ENCODE data around the gene FHIT.

FHIT gene

GRCh38 chr3:59734061-59734460 is 1517.2 kb downstream of the FHIT start:
- Histone ChIP-seq H3K36me3 (ENCODE audit: insufficient read depth, low read length) (no peaks in the 10 kb centered on the region), H3K4me1 (ENCODE audit: control insufficient read depth, insufficient read depth, low read length, unreplicated experiment) (no peaks in the 10 kb centered on the region), H3K79me2 (ENCODE audit: control insufficient read depth, insufficient read depth, low read length, unreplicated experiment) (no peaks in the 10 kb centered on the region), H2AFZ (ENCODE audit: low read length, unreplicated experiment) (no peak overlapping the region), H3K4me3 (ENCODE audit: low read depth, low read length) (no peak overlapping the region), H3K27me3 (ENCODE audit: insufficient read depth, low read length) (no peaks in the 10 kb centered on the region; the same call in 1 of the 2 replicates), H3K27ac (ENCODE audit: low read depth, low read length) (no peak overlapping the region)

GRCh38 chr3:59733041-59733809 is 1518.0 kb downstream of the FHIT start:
- no peaks in the 10 kb centered on the region; the same call in 1 of the 2 replicates for H3K27me3 ChIP-seq (ENCODE audit: insufficient read depth, low read length)
- no peaks in the 10 kb centered on the region for H3K79me2 ChIP-seq (ENCODE audit: control insufficient read depth, insufficient read depth, low read length, unreplicated experiment)
- H3K27ac ChIP-seq (ENCODE audit: low read depth, low read length) = no peak overlapping the region
- H3K4me1 ChIP-seq (ENCODE audit: control insufficient read depth, insufficient read depth, low read length, unreplicated experiment) = no peaks in the 10 kb centered on the region
- H3K36me3 ChIP-seq (ENCODE audit: insufficient read depth, low read length) = no peaks in the 10 kb centered on the region
- no peak overlapping the region for H3K4me3 ChIP-seq (ENCODE audit: low read depth, low read length)
- no peak overlapping the region for H2AFZ ChIP-seq (ENCODE audit: low read length, unreplicated experiment)

GRCh38 chr3:59731943-59732342 is 1519.3 kb downstream of the FHIT start:
- no peak overlapping the region for H3K4me3 ChIP-seq (ENCODE audit: low read depth, low read length)
- H3K36me3 ChIP-seq (ENCODE audit: insufficient read depth, low read length) = no peaks in the 10 kb centered on the region
- no peaks in the 10 kb centered on the region for H3K79me2 ChIP-seq (ENCODE audit: control insufficient read depth, insufficient read depth, low read length, unreplicated experiment)
- no peaks in the 10 kb centered on the region; the same call in 1 of the 2 replicates for H3K27me3 ChIP-seq (ENCODE audit: insufficient read depth, low read length)
- H3K4me1 ChIP-seq (ENCODE audit: control insufficient read depth, insufficient read depth, low read length, unreplicated experiment) = no peaks in the 10 kb centered on the region
- no peak overlapping the region for H2AFZ ChIP-seq (ENCODE audit: low read length, unreplicated experiment)
- no peak overlapping the region for H3K27ac ChIP-seq (ENCODE audit: low read depth, low read length)

GRCh38 chr3:59730591-59730990 is 1520.7 kb downstream of the FHIT start:
- Histone ChIP-seq H3K4me3 (ENCODE audit: low read depth, low read length) (no peak overlapping the region), H3K4me1 (ENCODE audit: control insufficient read depth, insufficient read depth, low read length, unreplicated experiment) (no peaks in the 10 kb centered on the region), H3K36me3 (ENCODE audit: insufficient read depth, low read length) (no peaks in the 10 kb centered on the region), H3K27me3 (ENCODE audit: insufficient read depth, low read length) (no peaks in the 10 kb centered on the region; the same call in 1 of the 2 replicates), H2AFZ (ENCODE audit: low read length, unreplicated experiment) (no peak overlapping the region), H3K79me2 (ENCODE audit: control insufficient read depth, insufficient read depth, low read length, unreplicated experiment) (no peaks in the 10 kb centered on the region), H3K27ac (ENCODE audit: low read depth, low read length) (no peak overlapping the region)

GRCh38 chr3:59728587-59728908 is 1522.7 kb downstream of the FHIT start:
- no peaks in the 10 kb centered on the region for H3K36me3 ChIP-seq (ENCODE audit: insufficient read depth, low read length)
- no peak overlapping the region for H3K27ac ChIP-seq (ENCODE audit: low read depth, low read length)
- H3K4me1 ChIP-seq (ENCODE audit: control insufficient read depth, insufficient read depth, low read length, unreplicated experiment) = no peaks in the 10 kb centered on the region
- H3K27me3 ChIP-seq (ENCODE audit: insufficient read depth, low read length) = no peaks in the 10 kb centered on the region
- H3K4me3 ChIP-seq (ENCODE audit: low read depth, low read length) = no peak overlapping the region
- H2AFZ ChIP-seq (ENCODE audit: low read length, unreplicated experiment) = no peak overlapping the region
- H3K79me2 ChIP-seq (ENCODE audit: control insufficient read depth, insufficient read depth, low read length, unreplicated experiment) = no peaks in the 10 kb centered on the region

GRCh38 chr3:59727902-59728586 is 1523.2 kb downstream of the FHIT start:
- H3K27ac ChIP-seq (ENCODE audit: low read depth, low read length) = no peak overlapping the region
- no peaks in the 10 kb centered on the region for H3K27me3 ChIP-seq (ENCODE audit: insufficient read depth, low read length)
- no peaks in the 10 kb centered on the region for H3K79me2 ChIP-seq (ENCODE audit: control insufficient read depth, insufficient read depth, low read length, unreplicated experiment)
- no peaks in the 10 kb centered on the region for H3K36me3 ChIP-seq (ENCODE audit: insufficient read depth, low read length)
- no peaks in the 10 kb centered on the region for H3K4me1 ChIP-seq (ENCODE audit: control insufficient read depth, insufficient read depth, low read length, unreplicated experiment)
- no peak overlapping the region for H3K4me3 ChIP-seq (ENCODE audit: low read depth, low read length)
- H2AFZ ChIP-seq (ENCODE audit: low read length, unreplicated experiment) = no peak overlapping the region

- no peaks in the 10 kb centered on the region for H3K36me3 ChIP-seq (ENCODE audit: insufficient read depth, low read length)
- no peak overlapping the region for H2AFZ ChIP-seq (ENCODE audit: low read length, unreplicated experiment)
- H3K79me2 ChIP-seq (ENCODE audit: control insufficient read depth, insufficient read depth, low read length, unreplicated experiment) = no peaks in the 10 kb centered on the region
- H3K27ac ChIP-seq (ENCODE audit: low read depth, low read length) = no peak overlapping the region
- no peaks in the 10 kb centered on the region for H3K27me3 ChIP-seq (ENCODE audit: insufficient read depth, low read length)
- no peak overlapping the region for H3K4me3 ChIP-seq (ENCODE audit: low read depth, low read length)
- H3K4me1 ChIP-seq (ENCODE audit: control insufficient read depth, insufficient read depth, low read length, unreplicated experiment) = no peaks in the 10 kb centered on the region
Observed at GRCh38 chr3:59726279-59726678, 1525.0 kb downstream of the FHIT start.

GRCh38 chr3:59717679-59718205 is 1533.5 kb downstream of the FHIT start:
- no peak overlapping the region for H3K27ac ChIP-seq (ENCODE audit: low read depth, low read length)
- H3K4me1 ChIP-seq (ENCODE audit: control insufficient read depth, insufficient read depth, low read length, unreplicated experiment) = no peaks in the 10 kb centered on the region
- 0 out of 2 replicates have a peak, but pooled peaks cover 4% of the 10 kb centered on the region for H3K27me3 ChIP-seq (ENCODE audit: insufficient read depth, low read length)
- no peaks in the 10 kb centered on the region for H3K36me3 ChIP-seq (ENCODE audit: insufficient read depth, low read length)
- no peak overlapping the region for H2AFZ ChIP-seq (ENCODE audit: low read length, unreplicated experiment)
- no peaks in the 10 kb centered on the region for H3K79me2 ChIP-seq (ENCODE audit: control insufficient read depth, insufficient read depth, low read length, unreplicated experiment)
- no peak overlapping the region for H3K4me3 ChIP-seq (ENCODE audit: low read depth, low read length)

GRCh38 chr3:59714066-59714465 is 1537.2 kb downstream of the FHIT start:
- Histone ChIP-seq H3K27me3 (ENCODE audit: insufficient read depth, low read length) (peaks cover 11% of the 10 kb centered on the region; the same call in 1 of the 2 replicates), H3K4me3 (ENCODE audit: low read depth, low read length) (no peak overlapping the region), H2AFZ (ENCODE audit: low read length, unreplicated experiment) (no peak overlapping the region), H3K27ac (ENCODE audit: low read depth, low read length) (no peak overlapping the region), H3K4me1 (ENCODE audit: control insufficient read depth, insufficient read depth, low read length, unreplicated experiment) (no peaks in the 10 kb centered on the region), H3K79me2 (ENCODE audit: control insufficient read depth, insufficient read depth, low read length, unreplicated experiment) (no peaks in the 10 kb centered on the region), H3K36me3 (ENCODE audit: insufficient read depth, low read length) (no peaks in the 10 kb centered on the region)

- Histone ChIP-seq H3K27me3 (ENCODE audit: insufficient read depth, low read length) (peaks cover 11% of the 10 kb centered on the region; the same call in 1 of the 2 replicates), H3K27ac (ENCODE audit: low read depth, low read length) (no peak overlapping the region), H3K36me3 (ENCODE audit: insufficient read depth, low read length) (no peaks in the 10 kb centered on the region), H3K4me3 (ENCODE audit: low read depth, low read length) (no peak overlapping the region), H2AFZ (ENCODE audit: low read length, unreplicated experiment) (no peak overlapping the region), H3K4me1 (ENCODE audit: control insufficient read depth, insufficient read depth, low read length, unreplicated experiment) (no peaks in the 10 kb centered on the region), H3K79me2 (ENCODE audit: control insufficient read depth, insufficient read depth, low read length, unreplicated experiment) (no peaks in the 10 kb centered on the region)
Observed at GRCh38 chr3:59710554-59710953, 1540.7 kb downstream of the FHIT start.

Measured in ACC112 (cell line).